Amygdala (tissue), 56 donors: ENCODE measurements around the gene CCR6.
"Not testable (repeated sequence)": the region's sequence is repeated elsewhere in the genome, so short reads cannot be mapped to it uniquely, and the experiment has no call there.

Source experiments
- DNase-seq, 56 donors: peaks; one replicate each; lab custom pipeline; 2025; lab: John Stamatoyannopoulos, UW

The CCR6 gene

GRCh38 chr6:167165858-167166471, 43.1 kb downstream of the CCR6 start:
- no peak for DNase-seq

DNA sequence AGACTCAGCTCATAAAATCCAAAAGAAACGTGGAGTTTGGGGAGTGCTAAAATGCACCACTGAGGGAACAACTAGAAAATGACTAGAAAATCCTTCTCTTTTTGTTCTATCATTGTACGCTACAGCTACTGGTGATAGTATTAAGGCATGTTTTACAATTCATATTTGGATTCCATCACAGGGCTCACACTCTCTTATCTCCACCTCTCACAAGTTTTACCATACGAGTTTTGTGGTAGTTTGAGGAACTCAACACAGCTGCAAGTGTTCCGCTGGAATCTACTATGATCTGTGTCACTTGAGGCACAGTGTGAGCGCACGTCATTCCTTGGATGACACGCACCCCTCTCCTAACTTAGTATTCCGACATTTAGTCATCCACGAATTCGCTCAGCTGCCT, 44.8 kb downstream of the CCR6 start:
- not testable (repeated sequence) for DNase-seq

DNA sequence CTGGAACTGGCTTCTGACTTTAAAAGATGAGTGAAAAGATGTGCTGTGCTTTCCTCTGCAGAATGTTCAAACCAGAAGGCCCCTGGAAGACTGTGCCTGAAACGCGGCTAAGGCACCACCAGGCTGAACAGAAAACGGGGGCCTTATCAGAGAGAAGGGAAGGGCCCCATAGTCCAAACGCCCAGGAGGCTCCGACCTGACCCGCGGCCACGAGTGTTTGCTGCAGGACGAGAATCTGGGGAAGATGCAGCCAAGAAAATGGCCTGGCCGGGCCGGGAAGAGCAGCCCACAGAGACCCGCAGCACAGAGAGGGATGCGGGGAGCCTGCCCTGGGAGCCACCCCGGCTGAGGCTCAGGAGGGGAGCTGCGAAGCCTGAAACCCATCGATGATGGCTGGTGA, 45.4 kb downstream of the CCR6 start:
- not testable (repeated sequence) for DNase-seq

- DNase-seq: not testable (repeated sequence)
These were observed 47.0 kb downstream of the CCR6 start for GRCh38 chr6:167169867-167170266.

DNA sequence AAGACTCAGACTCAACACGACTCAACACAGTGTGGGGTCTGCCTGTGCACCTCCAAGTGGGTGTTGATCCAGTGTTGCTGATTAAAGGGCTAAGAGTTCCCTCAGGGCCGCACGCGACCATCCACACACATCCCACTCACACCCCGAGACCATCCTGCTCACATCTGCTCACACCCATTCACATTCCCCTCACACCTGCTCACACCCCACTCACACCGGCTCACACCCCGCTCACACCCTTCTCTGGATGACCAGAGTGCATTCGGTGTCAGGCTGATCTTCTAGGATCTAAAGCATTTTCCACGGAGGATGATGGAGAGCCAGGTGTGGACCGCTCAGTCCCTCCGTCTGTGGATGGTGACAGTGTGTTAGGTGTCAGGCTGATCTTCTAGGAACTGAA, 48.4 kb downstream of the CCR6 start:
- DNase-seq: not testable (repeated sequence)

DNA sequence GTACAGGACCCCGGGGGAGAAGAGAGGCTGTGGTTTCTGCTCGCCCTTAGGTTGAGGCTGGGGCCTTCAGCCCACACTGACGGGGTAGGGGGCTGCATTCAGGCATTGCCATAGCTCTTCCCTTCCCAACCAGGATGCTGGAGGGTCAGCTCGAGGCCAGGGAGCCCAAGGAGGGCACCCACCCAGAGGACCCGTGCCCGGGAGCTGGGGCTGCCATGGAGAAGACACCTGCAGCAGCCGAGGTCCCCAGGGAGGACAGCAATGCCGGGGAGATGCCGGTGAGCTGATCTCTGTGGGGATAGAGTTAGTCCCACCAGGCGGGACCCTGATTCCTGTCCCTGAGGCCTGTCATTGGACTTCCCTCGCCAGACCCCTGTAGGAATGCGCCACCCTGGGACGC, 49.1 kb downstream of the CCR6 start:
- not testable (repeated sequence) for DNase-seq

GRCh38 chr6:167177271-167177670, 54.4 kb downstream of the CCR6 start:
- DNase-seq: not testable (repeated sequence)

- DNase-seq: not testable (repeated sequence)
These were observed 56.2 kb downstream of the CCR6 start for GRCh38 chr6:167178896-167179655.

GRCh38 chr6:167180086-167180485, 57.2 kb downstream of the CCR6 start:
- DNase-seq: not testable (repeated sequence)

GRCh38 chr6:167181351-167181750, 58.5 kb downstream of the CCR6 start:
- DNase-seq: not testable (repeated sequence)

- not testable (repeated sequence) for DNase-seq
These were observed 60.0 kb downstream of the CCR6 start for GRCh38 chr6:167182913-167183314.

DNA sequence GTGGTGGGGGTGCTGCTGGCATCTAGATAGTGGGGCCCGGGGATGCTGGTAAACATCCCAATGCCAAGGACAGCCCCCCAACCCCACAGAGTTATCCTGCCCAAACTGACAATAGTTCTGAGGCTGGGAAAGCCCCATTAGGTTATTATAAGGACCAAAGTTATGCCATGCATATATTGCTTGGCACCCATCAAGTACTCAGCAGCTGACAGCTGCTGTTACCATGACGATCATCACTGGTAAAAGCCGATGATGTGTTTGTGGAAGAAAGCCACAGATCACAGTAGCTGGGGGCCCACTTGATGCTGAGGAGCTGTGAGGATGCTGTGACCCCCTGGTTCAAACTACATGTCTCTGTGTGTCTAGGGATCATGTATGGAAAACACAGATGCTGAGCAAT, 62.2 kb downstream of the CCR6 start:
- DNase-seq: not testable (repeated sequence)

GRCh38 chr6:167187275-167187674, 64.4 kb downstream of the CCR6 start:
- not testable (repeated sequence) for DNase-seq
